Stimulated activated CD8-positive, alpha-beta memory T cell treated with anti-CD3 and anti-CD28 coated beads, Interleukin-12 subunit alpha, Interleukin-12 subunit beta, amount 100 ng/mL, for 24 hours (primary cell): ENCODE results near the gene SPATA12.
"Not testable (repeated sequence)": the region's sequence is repeated elsewhere in the genome, so short reads cannot be mapped to it uniquely, and the experiment has no call there.

ENCODE experiments used
- DNase-seq: peaks from one replicate; pipeline ENCODE4 v3.0.0-alpha.2; 2020; ENCODE audit errors: extremely low read depth

SPATA12 gene

GRCh38 chr3:57082481-57082880, 22.0 kb downstream of the SPATA12 start:
- no peak for DNase-seq

- DNase-seq: not testable (repeated sequence)
These were observed 23.0 kb downstream of the SPATA12 start for GRCh38 chr3:57083266-57083995.

- DNase-seq: no peak
These were observed 24.7 kb downstream of the SPATA12 start for GRCh38 chr3:57085211-57085610.

DNA sequence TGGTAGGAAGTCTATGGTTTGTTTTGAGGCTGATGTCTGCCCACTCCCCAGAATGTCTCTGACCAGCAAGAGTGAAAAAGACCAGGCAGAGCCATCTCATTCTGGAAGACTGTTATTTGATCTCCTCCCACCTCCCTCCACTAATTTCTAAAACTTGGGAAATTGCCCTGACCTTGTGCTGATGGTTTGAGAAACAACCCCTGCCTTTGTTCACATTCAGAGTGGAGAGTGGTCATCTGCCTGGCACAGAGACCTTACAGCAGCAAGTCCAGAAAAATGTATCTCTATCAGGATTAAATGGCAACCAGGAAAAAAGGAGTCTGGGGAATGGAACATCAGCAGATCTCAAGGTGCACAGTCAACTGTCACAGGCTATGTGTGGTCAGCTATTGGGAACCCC, 25.7 kb downstream of the SPATA12 start:
- no peak for DNase-seq

GRCh38 chr3:57087361-57088092, 27.1 kb downstream of the SPATA12 start:
- DNase-seq: no peak

DNA sequence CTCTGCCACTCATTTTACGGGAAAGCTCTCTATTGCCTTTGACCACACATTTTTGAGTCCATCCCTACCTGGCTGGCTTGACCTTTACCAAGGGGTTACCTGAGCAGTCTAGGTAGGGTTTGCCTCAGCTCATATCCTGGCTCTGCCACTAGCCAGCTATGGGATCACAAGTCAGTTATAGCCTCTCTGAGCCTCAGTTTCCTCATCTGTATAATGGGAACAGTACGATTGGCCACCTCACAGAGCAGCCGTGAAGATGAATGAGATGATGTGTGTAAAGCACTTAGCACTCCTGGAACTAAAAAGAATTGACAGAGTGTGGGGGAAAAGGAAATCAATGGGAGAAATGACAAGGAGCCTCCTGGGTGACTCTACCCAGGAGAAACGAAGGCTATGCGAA, 28.0 kb downstream of the SPATA12 start:
- DNase-seq: no peak

GRCh38 chr3:57089043-57089442, 28.6 kb downstream of the SPATA12 start:
- DNase-seq: no peak

- DNase-seq: no peak
These were observed 31.2 kb downstream of the SPATA12 start for GRCh38 chr3:57091521-57092273.

DNA sequence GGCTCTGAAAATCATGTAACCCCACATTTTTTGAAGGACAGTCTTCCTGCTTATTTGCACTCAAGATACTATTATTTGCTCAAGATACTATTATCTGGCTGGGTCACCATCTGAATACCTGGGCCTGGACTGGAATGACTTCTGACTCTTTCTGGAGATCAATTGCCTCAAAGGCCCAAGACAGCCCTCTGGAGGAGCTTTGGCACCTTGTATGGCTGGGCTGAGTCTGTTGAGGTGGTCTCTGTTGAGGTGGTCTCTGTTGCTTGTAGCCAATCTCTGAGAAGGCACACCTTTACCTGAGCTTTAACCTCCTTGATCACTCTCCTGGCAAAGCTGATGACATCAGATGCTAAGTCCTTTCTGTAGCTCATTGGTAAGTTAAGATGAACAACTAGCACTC, 33.0 kb downstream of the SPATA12 start:
- DNase-seq: no peak

- no peak for DNase-seq
These were observed 33.6 kb downstream of the SPATA12 start for GRCh38 chr3:57093971-57094535.

DNA sequence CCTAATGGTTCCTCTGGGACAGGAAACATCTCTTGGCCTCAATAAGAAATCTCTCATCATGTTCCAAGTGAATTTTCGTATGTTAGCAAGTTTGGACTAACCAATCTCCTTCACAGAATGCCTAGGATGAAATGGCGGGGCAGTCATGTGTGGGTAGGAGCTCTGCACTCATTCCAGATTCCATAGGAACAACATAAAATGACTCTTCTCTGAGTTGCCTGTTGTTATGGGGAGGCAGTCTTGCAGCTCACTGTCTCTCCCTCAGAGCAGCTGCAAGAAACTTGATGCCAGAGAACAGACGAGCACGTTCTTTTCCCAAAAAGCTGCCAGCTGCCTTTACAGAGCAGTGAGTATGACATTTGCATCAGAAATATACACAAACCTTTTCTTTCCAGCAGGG, 34.1 kb downstream of the SPATA12 start:
- no peak for DNase-seq

DNA sequence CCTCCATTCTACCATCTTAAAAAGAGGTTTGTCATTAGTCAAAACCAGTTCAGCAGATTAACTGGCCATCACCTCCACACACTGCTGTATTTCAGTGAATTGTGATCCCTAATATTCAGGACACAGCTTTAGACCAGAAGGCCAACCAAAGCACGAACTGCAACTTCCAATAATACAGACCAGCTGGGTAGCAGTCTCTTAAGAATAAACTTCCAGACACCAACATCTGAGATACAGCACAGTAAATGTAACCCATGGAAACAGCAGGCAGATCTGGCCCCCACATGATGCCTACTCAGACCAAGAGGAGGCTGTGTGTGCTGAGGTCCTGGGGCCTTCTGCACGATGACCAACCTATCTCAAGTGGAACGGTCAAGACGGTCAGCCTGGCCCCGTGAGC, 34.9 kb downstream of the SPATA12 start:
- no peak for DNase-seq

DNA sequence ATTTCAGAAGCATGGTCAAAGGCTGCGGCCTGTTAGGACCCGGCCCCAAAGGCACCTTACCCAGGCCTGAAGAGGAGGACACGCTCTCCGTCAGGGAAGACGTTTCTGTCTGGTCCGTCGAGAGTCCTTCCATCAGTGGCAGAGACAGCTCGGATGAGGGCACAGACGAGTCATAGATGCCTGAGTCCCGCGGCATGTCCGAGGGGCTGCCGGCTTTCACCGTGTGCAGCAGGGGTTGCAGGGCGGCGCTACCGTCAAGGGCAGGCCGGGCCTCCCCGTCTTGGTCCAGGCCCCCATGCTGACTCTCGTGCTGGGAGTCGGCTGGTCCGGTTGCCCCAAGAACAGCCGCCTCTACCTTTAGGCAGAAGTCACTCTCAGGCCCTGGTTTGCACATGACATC, 37.1 kb downstream of the SPATA12 start:
- no peak for DNase-seq

DNA sequence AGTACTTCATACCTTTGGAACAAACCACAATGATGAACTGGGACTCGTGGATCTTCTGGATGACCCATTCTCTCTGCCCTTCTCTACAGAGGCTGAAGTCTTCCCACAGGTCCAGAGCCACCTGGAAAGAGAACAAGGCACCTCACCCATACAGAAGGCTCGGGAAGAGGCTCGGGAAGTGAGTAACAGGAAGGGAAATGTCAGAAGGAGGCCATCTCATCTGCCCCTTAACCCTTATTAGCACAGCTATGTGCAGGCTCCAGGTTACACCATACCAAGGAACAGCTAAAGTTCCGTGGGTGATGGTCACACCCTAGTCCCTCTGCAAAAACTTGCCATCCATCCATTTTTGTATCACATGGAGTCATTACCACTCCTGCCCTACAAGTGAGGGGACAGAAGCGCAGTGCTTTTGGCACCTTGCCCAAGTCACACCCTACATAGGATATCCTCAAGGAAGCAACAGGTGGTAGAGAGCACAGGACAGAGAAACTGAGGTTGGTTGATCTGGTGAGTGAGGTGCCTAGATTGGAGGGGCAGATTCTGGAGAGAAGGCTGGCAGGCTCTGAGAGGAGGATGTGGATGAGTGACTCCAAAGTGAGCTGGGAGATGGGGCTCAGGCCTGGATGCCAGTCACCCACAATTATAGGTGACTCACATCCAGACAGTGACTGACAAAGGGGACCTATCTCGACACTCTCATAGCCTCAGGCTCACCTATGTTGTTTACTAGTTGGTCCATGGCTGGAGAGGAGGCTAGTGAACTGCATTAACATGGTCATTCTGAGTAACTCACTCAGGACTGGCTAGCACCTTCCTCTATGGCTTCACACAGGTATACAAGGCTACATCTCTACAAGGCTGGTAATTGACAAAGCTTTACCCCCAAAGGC, 38.2 kb downstream of the SPATA12 start:
- no peak for DNase-seq

DNA sequence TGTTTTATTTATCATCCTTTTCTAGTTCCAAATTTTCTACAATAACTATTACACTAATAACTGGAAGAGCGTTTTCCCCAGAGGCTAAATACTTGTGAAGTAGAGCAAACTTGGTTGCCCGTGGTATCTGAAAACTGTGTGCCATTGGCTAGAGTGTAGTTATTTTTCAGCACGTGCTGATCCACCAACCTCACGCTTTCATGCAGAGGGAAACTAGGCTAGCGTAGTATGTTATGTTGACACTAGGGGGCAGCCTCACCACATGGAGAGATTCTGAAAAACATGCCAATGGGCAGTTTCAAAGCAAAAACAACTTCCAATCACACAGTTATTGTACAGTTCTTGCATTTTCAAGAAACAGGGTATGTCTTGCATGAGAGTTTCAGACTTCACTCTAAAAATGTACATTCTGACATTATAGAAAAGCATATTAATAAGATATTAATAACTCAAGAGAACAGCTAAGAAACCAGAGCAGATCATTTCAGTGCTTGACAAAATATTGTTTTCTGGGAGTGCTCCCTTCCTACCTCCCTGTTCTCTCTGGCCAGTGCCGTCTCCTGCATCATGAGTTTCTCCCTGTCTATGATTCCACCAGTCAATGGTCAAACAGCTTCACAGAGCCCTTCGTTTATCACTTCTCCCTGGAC, 39.7 kb downstream of the SPATA12 start:
- DNase-seq: peak; percentile 24

GRCh38 chr3:57105585-57105984, 45.1 kb downstream of the SPATA12 start:
- DNase-seq: no peak

DNA sequence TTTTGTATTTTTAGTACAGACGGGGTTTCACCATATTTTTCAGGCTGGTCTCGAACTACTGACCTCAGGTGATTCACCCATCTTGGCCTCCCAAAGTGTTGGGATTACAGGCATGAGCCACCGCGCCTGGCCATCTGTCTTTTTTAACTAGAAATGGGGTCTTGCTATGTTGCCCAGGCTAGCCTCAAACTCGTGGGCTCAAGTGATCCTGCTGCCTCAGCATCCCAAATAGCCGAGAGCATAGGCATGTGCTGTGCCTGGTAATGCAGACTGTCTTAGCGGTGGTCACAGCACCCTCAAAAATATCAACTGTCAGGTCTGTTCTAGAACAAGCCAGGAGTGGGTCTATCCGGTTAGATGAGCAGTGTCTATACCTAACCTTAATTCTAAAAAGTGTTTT, 48.2 kb downstream of the SPATA12 start:
- DNase-seq: no peak

GRCh38 chr3:57109437-57110199, 49.2 kb downstream of the SPATA12 start:
- no peak for DNase-seq

GRCh38 chr3:57110214-57110613, 49.8 kb downstream of the SPATA12 start:
- no peak for DNase-seq

- DNase-seq: no peak
These were observed 50.3 kb downstream of the SPATA12 start for GRCh38 chr3:57110798-57111197.
